Right forelimb (tissue), 1 donor: ENCODE results near the gene RASA1.

ENCODE experiments used
- DNase-seq: peaks from one replicate; pipeline ENCODE4 v3.0.0-alpha.2; 2018

Gene RASA1

GRCh38 chr5:87361536-87362213 is 94.0 kb downstream of the RASA1 start:
- DNase-seq: no peak

GRCh38 chr5:87367243-87367642 is 99.6 kb downstream of the RASA1 start:
- no peak for DNase-seq

GRCh38 chr5:87368601-87369000 is 100.9 kb downstream of the RASA1 start:
- DNase-seq: no peak

- no peak for DNase-seq
Observed at GRCh38 chr5:87369431-87369830, 101.7 kb downstream of the RASA1 start.

- no peak for DNase-seq
Observed at GRCh38 chr5:87372705-87373104, 105.0 kb downstream of the RASA1 start.

GRCh38 chr5:87382224-87382623 is 114.5 kb downstream of the RASA1 start:
- no peak for DNase-seq

GRCh38 chr5:87383216-87383615 is 115.5 kb downstream of the RASA1 start:
- no peak for DNase-seq

GRCh38 chr5:87385802-87386201 is 118.1 kb downstream of the RASA1 start:
- no peak for DNase-seq

GRCh38 chr5:87388129-87388528 is 120.4 kb downstream of the RASA1 start:
- DNase-seq: no peak

- DNase-seq: no peak
Observed at GRCh38 chr5:87389296-87390034, 121.8 kb downstream of the RASA1 start.

GRCh38 chr5:87390075-87390474 is 122.4 kb downstream of the RASA1 start:
- DNase-seq: no peak

GRCh38 chr5:87390576-87391199 is 123.0 kb downstream of the RASA1 start:
- DNase-seq: no peak

- no peak for DNase-seq
Observed at GRCh38 chr5:87392170-87392569, 124.5 kb downstream of the RASA1 start.

- no peak for DNase-seq
Observed at GRCh38 chr5:87392801-87393200, 125.1 kb downstream of the RASA1 start.

- no peak for DNase-seq
Observed at GRCh38 chr5:87393331-87393730, 125.6 kb downstream of the RASA1 start.

GRCh38 chr5:87394411-87395165 is 126.9 kb downstream of the RASA1 start:
- no peak for DNase-seq

GRCh38 chr5:87398981-87399614 is 131.4 kb downstream of the RASA1 start:
- DNase-seq: no peak

- DNase-seq: no peak
Observed at GRCh38 chr5:87399720-87400119, 132.0 kb downstream of the RASA1 start.

- DNase-seq: no peak
Observed at GRCh38 chr5:87400305-87400899, 132.7 kb downstream of the RASA1 start.

- no peak for DNase-seq
Observed at GRCh38 chr5:87401626-87402025, 133.9 kb downstream of the RASA1 start.

GRCh38 chr5:87403409-87403808 is 135.7 kb downstream of the RASA1 start:
- no peak for DNase-seq

GRCh38 chr5:87403899-87404298 is 136.2 kb downstream of the RASA1 start:
- no peak for DNase-seq
